Mesothelial cell of epicardium (in vitro differentiated cells): Measurements from ENCODE around the gene L1CAM. TPM values are rescaled to one million over a fixed set of nuclear protein-coding genes. Genes with fewer than 3 reads are reported as not detected.

Experiments
- DNase-seq, 2 experiments: peaks; one replicate each; pipeline ENCODE4 v3.0.0; 2021; ENCODE audit warnings: low spot score in 2 of 2; ENCODE audit not compliant: unreplicated experiment in 2 of 2
- H3K27ac Mint-ChIP-seq: 2 replicates; pipeline ENCODE4 v1.8.0; 2021; ENCODE audit warnings: mixed read lengths
- H3K27me3 Mint-ChIP-seq: 2 replicates; pipeline ENCODE4 v1.8.0; 2021; ENCODE audit warnings: low read depth, mixed read lengths
- H3K36me3 Mint-ChIP-seq: 2 replicates; pipeline ENCODE4 v1.8.0; 2021; ENCODE audit warnings: mixed read lengths
- H3K4me1 Mint-ChIP-seq: 2 replicates; pipeline ENCODE4 v1.8.0; 2021; ENCODE audit warnings: mixed read lengths
- H3K4me3 Mint-ChIP-seq: 2 replicates; pipeline ENCODE4 v1.8.0; 2021; ENCODE audit warnings: mild to moderate bottlenecking, moderate library complexity, mixed read lengths
- H3K9me3 Mint-ChIP-seq: 2 replicates; pipeline ENCODE4 v1.8.0; 2021; ENCODE audit warnings: mixed read lengths
- CTCF ChIP-seq: fragments of 200-600 bp; sonication (generic); IDR thresholded peaks from one replicate; pipeline ENCODE4 v1.5.0; 2021; ENCODE audit warnings: antibody characterized with exemption; ENCODE audit not compliant: unreplicated experiment
- total RNA-seq: library from RNA; stranded (reverse); gene quantifications from 3 replicates; pipeline ENCODE4 v1.2.1, GENCODE V29; 2021

L1CAM gene
- total RNA-seq, 1 donor from 2014 or later, result 2.1 TPM

DNA sequence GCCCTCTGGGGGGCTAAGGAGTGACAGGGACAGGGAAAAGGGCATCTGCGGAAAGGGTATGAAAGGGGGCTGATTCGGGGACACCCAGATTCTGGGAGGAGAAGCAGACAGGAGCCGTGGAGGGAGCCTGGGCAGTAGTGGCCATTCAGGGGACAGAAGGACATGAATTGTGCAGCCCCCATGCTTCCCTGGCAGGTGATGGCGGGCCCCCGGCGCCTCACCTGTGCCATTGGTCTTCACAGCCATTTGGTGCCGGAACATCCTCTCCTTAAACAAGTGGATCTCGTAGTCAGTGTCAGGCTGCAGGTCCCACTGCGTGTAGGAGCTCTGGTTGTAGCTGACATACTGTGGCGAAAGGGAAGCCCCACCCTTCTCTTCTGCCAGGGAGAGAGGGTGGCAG, 21.9 kb downstream of the L1CAM start:
- H3K36me3 Mint-ChIP-seq, result no peaks in the 10 kb centered on the region
- peaks cover 6% of the 10 kb centered on the region for H3K4me1 Mint-ChIP-seq
- H3K27ac Mint-ChIP-seq, result no peak overlapping the region
- no peak for DNase-seq
- H3K9me3 Mint-ChIP-seq, result peaks cover 5% of the 10 kb centered on the region
- peaks cover 8% of the 10 kb centered on the region for H3K27me3 Mint-ChIP-seq
- no peak overlapping the region for H3K4me3 Mint-ChIP-seq
- no peak for TF ChIP-seq CTCF

- no peak overlapping the region for H3K27ac Mint-ChIP-seq
- no peak for TF ChIP-seq CTCF
- H3K27me3 Mint-ChIP-seq, result peaks cover 12% of the 10 kb centered on the region
- DNase-seq, result no peak
- no peak overlapping the region for H3K4me3 Mint-ChIP-seq
- peaks cover 6% of the 10 kb centered on the region for H3K4me1 Mint-ChIP-seq
- H3K36me3 Mint-ChIP-seq, result no peaks in the 10 kb centered on the region
- H3K9me3 Mint-ChIP-seq, result peaks cover 5% of the 10 kb centered on the region
Measured at GRCh38 chrX:153863251-153863991, 22.6 kb downstream of the L1CAM start.

DNA sequence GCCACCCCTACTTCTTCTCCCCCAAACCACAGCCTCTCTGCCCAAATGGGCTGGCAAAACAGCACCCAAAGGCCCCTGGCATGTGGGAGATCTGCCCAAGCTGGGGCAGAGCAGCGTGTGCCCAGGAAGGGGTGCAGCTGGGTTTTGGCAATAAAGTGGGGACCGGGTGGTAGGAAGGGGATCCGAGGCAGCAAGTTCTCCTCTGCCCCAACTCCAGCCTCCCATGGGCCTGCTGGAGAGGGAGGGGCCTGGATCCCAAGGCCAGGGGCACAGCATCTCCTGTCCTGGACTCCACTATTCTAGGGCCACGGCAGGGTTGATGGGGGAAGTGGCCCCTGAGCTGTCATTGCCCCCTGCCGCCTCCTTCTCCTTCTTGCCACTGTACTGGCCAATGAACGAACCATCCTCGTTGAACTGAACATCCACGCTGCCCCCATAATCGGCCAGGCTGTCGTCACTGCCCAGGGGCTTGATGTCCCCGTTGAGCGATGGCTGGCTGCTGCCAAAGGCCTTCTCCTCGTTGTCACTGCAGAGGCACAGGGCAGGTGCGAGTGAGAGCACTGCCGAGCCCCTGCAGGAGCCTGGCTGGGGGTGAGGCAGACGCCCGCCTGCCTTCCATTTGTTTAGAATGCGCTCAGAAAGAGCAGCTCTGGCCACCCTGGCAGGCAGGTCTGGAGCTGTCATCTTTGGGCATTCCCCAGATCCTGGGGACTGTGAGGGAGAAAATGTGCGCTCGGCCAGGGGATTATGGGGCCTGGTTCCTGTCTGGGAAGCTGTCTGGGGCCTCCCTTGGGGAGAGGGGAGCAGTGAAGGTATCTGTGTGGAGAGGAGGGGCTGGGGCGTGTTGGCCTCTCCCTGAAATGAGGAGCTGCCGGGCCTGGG, 23.4 kb downstream of the L1CAM start:
- Mint-ChIP-seq H3K36me3 (no peaks in the 10 kb centered on the region), H3K27me3 (peaks cover 13% of the 10 kb centered on the region), H3K4me3 (no peak overlapping the region), H3K9me3 (peaks cover 5% of the 10 kb centered on the region), H3K27ac (no peak overlapping the region), H3K4me1 (peaks cover 6% of the 10 kb centered on the region)
- TF ChIP-seq CTCF, result no peak
- no peak for DNase-seq

- Mint-ChIP-seq H3K27me3 (peaks cover 18% of the 10 kb centered on the region), H3K4me1 (peaks cover 6% of the 10 kb centered on the region), H3K4me3 (no peak overlapping the region), H3K9me3 (peaks cover 5% of the 10 kb centered on the region), H3K36me3 (no peaks in the 10 kb centered on the region), H3K27ac (no peak overlapping the region)
- TF ChIP-seq CTCF, result no peak
- no peak for DNase-seq
Measured at GRCh38 chrX:153861733-153862310, 24.2 kb downstream of the L1CAM start.

DNA sequence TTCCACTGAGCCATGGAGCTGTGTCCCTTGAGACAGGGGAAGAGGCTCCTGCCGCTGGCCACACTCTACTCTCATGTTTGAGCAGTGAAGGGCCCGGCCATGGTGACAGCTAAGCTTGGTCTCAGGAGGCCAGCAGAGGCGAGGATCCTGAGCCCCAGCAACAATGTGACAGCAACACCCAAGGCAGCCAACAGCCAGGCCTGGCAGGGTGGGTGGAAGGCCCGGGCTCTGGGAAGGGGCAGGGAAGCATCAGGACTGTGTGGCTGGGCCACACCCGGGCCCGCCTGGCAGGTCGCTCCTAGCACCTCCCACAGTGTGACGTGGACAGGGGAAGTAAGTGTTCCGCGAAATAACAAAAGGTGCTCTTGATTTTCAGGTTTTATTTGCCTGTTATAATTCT, 24.8 kb downstream of the L1CAM start:
- Mint-ChIP-seq H3K4me3 (no peak overlapping the region), H3K27ac (no peak overlapping the region), H3K9me3 (peaks cover 5% of the 10 kb centered on the region), H3K36me3 (no peaks in the 10 kb centered on the region), H3K4me1 (peaks cover 6% of the 10 kb centered on the region), H3K27me3 (peaks cover 24% of the 10 kb centered on the region)
- no peak for DNase-seq
- no peak for TF ChIP-seq CTCF
